WI38 (cell line): ENCODE data around the gene MKLN1.
"Not testable (repeated sequence)": the region's sequence is repeated elsewhere in the genome, so short reads cannot be mapped to it uniquely, and the experiment has no call there.

Experiments used
- H3K4me3 ChIP-seq: 2 replicates; pipeline ENCODE4 v1.5.1; 2011; ENCODE audit warnings: low read depth, mild to moderate bottlenecking, control low read depth, low read length
- TF ChIP-seq, protein P1 (sequence below): IDR thresholded peaks from 2 replicates; pipeline ENCODE4 v1.5.1; 2012; ENCODE audit warnings: low read depth, mild to moderate bottlenecking, control low read depth, low read length

MKLN1 gene

DNA sequence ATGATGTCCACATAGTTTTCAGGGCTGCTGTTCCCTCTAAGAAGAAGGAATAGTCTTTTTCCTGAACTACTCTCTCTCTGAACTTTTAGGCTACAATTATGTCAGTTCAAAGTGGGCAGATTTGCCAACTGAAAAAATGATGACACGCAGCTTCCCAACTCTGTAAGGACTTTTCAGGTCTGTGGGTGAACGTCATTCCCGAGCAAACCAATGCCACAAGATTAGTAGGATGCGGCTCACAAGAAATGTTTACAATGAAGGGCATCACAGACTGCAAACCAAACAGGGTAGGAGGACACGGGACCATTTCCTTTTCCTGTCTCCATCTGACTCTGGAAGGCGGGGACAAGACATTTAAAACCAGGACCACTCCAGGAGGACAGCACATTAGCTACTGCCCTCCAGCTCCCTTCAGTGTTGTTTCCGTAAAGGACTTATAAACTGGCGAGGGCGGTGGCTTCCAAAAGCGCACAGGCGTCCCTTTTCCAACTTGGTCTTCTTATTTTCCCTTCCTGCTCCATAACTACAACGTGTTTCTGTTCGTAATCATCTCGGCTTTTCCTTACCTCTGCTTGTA lies 539 bp upstream of the MKLN1 start:
- TF ChIP-seq, protein P1, sequence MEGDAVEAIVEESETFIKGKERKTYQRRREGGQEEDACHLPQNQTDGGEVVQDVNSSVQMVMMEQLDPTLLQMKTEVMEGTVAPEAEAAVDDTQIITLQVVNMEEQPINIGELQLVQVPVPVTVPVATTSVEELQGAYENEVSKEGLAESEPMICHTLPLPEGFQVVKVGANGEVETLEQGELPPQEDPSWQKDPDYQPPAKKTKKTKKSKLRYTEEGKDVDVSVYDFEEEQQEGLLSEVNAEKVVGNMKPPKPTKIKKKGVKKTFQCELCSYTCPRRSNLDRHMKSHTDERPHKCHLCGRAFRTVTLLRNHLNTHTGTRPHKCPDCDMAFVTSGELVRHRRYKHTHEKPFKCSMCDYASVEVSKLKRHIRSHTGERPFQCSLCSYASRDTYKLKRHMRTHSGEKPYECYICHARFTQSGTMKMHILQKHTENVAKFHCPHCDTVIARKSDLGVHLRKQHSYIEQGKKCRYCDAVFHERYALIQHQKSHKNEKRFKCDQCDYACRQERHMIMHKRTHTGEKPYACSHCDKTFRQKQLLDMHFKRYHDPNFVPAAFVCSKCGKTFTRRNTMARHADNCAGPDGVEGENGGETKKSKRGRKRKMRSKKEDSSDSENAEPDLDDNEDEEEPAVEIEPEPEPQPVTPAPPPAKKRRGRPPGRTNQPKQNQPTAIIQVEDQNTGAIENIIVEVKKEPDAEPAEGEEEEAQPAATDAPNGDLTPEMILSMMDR: no peak
- H3K4me3 ChIP-seq: peak overlapping the region; percentile 95

DNA sequence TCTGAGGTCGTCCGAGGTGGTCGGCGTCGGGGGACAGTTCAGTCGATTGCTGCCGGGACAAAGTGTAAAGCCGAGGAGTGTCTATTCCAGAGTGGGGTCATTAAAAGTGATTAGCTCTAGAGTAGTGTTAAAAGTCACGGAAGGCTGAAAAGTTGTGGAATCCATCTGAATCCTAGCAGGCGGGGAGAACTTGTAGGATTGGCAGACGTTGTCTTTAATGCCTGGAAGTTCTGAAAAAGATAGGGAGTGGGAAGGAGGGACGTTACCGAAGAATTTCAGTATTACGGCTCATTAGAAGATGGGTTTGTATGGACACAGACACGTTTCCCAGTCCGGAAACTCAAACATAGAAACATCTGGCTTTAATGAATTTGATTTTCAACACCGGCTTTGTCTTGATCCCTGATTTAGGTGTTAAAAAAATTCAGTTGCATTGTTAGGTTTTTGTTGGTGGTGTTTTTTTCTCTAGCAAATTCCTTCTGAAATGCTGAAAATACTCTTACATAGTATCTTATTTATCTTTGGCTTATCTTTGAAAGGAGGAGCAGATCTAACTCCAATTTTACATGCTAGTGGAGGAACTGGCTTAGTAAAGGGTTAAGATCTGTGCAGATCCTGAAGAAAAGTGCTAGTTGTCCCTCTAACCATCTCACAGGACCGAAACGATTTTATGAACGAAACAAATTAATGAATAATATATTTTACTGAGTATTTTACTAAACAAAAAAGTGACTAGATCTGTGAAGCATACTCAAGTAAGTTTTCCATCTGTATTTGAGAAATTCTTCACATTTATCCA lies 900 bp downstream of the MKLN1 start:
- H3K4me3 ChIP-seq: peak overlapping the region; percentile 95
- TF ChIP-seq, protein P1: no peak

DNA sequence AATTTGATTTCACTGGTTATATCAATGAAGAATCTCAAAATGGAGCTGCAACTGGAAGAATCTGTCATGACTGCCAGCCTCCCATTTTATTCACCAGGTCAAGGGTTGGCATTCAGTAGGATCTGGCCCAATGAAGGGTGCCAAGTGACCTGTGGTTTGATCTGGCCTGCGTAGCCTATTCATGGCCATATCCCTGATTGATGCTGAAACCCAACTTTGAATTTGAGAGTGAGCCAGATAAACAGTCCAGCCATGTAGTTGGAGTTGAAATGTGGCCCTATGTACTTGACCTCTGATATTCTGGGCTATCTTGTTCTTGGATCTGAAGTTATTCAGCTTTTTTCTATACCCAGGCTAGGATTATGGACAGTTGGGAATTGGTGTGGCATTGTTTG lies 1.5 kb downstream of the MKLN1 start:
- peak overlapping the region; percentile 95 for H3K4me3 ChIP-seq
- TF ChIP-seq, protein P1: no peak

DNA sequence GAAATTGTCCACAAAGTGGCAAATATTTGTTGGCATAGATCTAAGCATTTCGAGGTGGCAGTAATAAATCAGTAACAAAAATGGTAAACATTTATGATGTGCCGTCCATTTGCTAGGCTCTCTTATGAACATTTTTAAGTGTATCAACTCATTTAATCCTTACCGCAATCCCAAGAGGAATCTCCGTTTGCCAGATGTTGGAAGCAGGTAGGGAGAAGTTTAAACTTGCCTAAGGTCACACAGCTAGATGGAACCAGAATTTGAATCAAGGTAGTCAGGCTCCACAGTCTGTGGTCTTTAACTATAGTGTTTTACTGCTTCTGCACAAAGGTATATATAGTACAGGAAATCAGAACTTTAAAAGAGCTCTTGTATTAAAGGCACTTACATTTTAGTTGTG lies 2.6 kb downstream of the MKLN1 start:
- H3K4me3 ChIP-seq: no peak overlapping the region
- TF ChIP-seq, protein P1: no peak

GRCh38 chr7:131331806-131332205 lies 4.1 kb downstream of the MKLN1 start:
- TF ChIP-seq, protein P1: no peak
- no peak overlapping the region for H3K4me3 ChIP-seq

GRCh38 chr7:131332729-131333128 lies 5.1 kb downstream of the MKLN1 start:
- H3K4me3 ChIP-seq: not testable (repeated sequence)

- no peak overlapping the region for H3K4me3 ChIP-seq
These were observed 8.1 kb downstream of the MKLN1 start for GRCh38 chr7:131335639-131336381.

More at GRCh38 chr7:131335639-131336381, 8.1 kb downstream of the MKLN1 start:
- TF ChIP-seq, protein P1: no peak
